DOHH2 (cell line): Measurements from ENCODE around the gene N4BP2L1.

Source experiments
- CTCF ChIP-seq: fragments of 200-600 bp; sonication (generic); IDR thresholded peaks from one replicate; pipeline ENCODE4 v1.5.1; 2014; ENCODE audit warnings: antibody characterized with exemption, mild to moderate bottlenecking, low read depth, low read length; ENCODE audit not compliant: poor library complexity, severe bottlenecking
- EZH2phosphoT487 ChIP-seq: fragments of 200-600 bp; sonication (generic); IDR thresholded peaks from 2 replicates; pipeline ENCODE4 v1.6.1; 2017; ENCODE audit warnings: borderline replicate concordance, mild to moderate bottlenecking, antibody characterized with exemption, low read length, moderate library complexity, mixed read lengths

DNA sequence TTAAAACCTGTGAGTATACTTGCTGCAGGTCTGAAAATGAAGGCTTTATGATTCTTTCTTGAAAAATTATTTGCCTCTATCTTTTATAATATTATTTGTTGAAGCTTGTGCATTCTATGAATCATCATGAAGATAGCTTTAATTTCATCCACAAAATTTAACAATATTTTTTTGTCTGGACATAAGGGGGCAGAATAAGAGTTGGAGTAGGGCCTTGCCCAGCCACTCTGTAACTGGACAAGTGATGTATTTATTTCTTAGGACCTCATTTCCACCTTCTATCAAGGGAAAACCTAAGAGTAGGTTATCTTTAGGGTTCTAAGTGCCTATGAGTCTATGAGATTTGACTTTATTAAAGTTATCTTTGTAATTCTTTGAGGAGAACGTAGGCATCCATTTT is 49.9 kb downstream of the N4BP2L1 start:
- no peak for TF ChIP-seq CTCF
- TF ChIP-seq EZH2phosphoT487 = no peak
